ENCODE results near the gene SRC. TPM values are rescaled to one million over a fixed set of nuclear protein-coding genes. Genes with fewer than 3 reads are reported as not detected.

SRC gene
- total and polyA plus RNA-seq, 2 donors (not counting 3 experiments of a cell fraction or from before 2014, with no cell fraction given) = 22.6 to 29.4 TPM

GRCh38 chr20:37362231-37362792, 16.4 kb downstream of the SRC start:
- H3K9ac ChIP-seq (replicated peaks; ENCODE audit: extremely low read depth, insufficient read depth, low read length) = no peak overlapping the region
- BruUV-seq (replicated peaks) = no TSS peak
- dilution Hi-C loops (cut with MboI; ENCODE audit: extremely low pct_ligation_motif_present, low sequenced_read_pairs) = no loop called here
- no peak overlapping the region for H3K27ac ChIP-seq (ENCODE audit: insufficient read depth, low read depth, low read length)
- FAIRE-seq (no peak), DNase-seq (ENCODE audit: low read depth, low spot score) (no peak)
- CTCF ChIA-PET = interaction anchor here (1.1 kb wide), 1 partner anchor 11 kb away, joined by 4 read pairs; no protein-coding TSS in a partner anchor
- H2AFZ ChIP-seq (ENCODE audit: low read depth, low read length) = no peak overlapping the region
- TF ChIP-seq EZH2 (IDR thresholded peaks at IDR 0.05; ENCODE audit: borderline replicate concordance, low read depth, low read length, severe bottlenecking) = no peak
- no peak for TF ChIP-seq MYC (IDR thresholded peaks at IDR 0.05; ENCODE audit: low read depth, low read length)
- TF ChIP-seq, protein P1, sequence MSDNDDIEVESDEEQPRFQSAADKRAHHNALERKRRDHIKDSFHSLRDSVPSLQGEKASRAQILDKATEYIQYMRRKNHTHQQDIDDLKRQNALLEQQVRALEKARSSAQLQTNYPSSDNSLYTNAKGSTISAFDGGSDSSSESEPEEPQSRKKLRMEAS (IDR thresholded peaks at IDR 0.05; ENCODE audit: insufficient read depth, insufficient read length) = no peak
- TF ChIP-seq CTCF (IDR thresholded peaks at IDR 0.05; ENCODE audit: extremely low read depth in 1 of 2, insufficient read depth in 1 of 2, low read depth in 1 of 2, low read length in 2 of 2) = no peak
- no peak for TF ChIP-seq GATA2 (IDR thresholded peaks at IDR 0.05; ENCODE audit: insufficient read depth, insufficient read length, low read depth, low read length)
- no peak for TF ChIP-seq POLR2A (IDR thresholded peaks at IDR 0.05; ENCODE audit: low read depth, low read length)
- no peak overlapping the region for H3K4me2 ChIP-seq (ENCODE audit: insufficient read depth, low read length)
- no peaks in the 10 kb centered on the region for H3K27me3 ChIP-seq (ENCODE audit: control insufficient read depth in 2 of 2, insufficient read depth in 2 of 2, low read length in 2 of 2)
- H3K9me3 ChIP-seq (replicated peaks; ENCODE audit: control insufficient read depth, insufficient read depth, low read length) = no peaks in the 10 kb centered on the region
- H3K36me3 ChIP-seq (ENCODE audit: control insufficient read depth in 2 of 2, extremely low read depth in 1 of 2, insufficient read depth in 2 of 2, low read length in 2 of 2) = peaks cover 3 to 8% of the 10 kb centered on the region in 2 experiments
- POLR2A ChIA-PET = interaction anchor here (0.5 kb wide), 1 partner anchor 191 kb away, joined by 6 read pairs; no protein-coding TSS in a partner anchor
- H3K79me2 ChIP-seq (ENCODE audit: control insufficient read depth, insufficient read depth, low read length) = peaks cover 47% of the 10 kb centered on the region
- H4K20me1 ChIP-seq (replicated peaks; ENCODE audit: control insufficient read depth, extremely low read depth, insufficient read depth, low read length) = no peaks in the 10 kb centered on the region
- intact Hi-C loops (cut with micrococcal nuclease) = no loop called here
- H3K4me1 ChIP-seq (ENCODE audit: control insufficient read depth, extremely low read depth, insufficient read depth, low read length) = no peaks in the 10 kb centered on the region
- H3K9me1 ChIP-seq (replicated peaks; ENCODE audit: control insufficient read depth, extremely low read depth, insufficient read depth, low read length) = no peaks in the 10 kb centered on the region
- no peak overlapping the region for H3K4me3 ChIP-seq (replicated peaks in 1 of 3; ENCODE audit: insufficient read depth in 1 of 3, low read depth in 1 of 3, low read length in 3 of 3)

Data from endothelial cell of umbilical vein (primary cell).